Measurements from ENCODE around the gene ARHGEF18. TPM values are rescaled to one million over a fixed set of nuclear protein-coding genes. Genes with fewer than 3 reads are reported as not detected.

The ARHGEF18 gene
- total and polyA plus RNA-seq, 2 experiments from 2014 or later = 12.8 to 47.6 TPM

DNA sequence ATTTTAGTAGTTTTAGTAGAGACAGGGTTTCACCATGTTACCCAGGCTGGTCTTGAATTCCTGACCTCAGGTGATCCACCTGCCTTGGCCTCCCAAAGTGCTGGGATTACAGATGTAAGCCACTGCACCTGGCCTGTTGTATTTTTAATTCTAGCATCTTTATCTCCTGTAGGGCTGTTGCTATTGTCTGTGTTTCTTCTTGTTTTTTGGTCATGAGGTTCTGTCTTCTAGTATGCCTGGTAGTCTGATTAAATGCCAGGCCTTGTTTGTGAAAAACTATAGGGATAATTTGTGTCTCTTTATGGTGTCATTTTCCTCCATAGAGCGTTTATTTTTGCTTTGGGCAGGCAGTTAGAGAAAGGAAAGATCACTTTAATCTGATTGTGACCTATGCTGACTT lies 3.1 kb downstream of the ARHGEF18 start (continued):
- TF ChIP-seq, protein P1, sequence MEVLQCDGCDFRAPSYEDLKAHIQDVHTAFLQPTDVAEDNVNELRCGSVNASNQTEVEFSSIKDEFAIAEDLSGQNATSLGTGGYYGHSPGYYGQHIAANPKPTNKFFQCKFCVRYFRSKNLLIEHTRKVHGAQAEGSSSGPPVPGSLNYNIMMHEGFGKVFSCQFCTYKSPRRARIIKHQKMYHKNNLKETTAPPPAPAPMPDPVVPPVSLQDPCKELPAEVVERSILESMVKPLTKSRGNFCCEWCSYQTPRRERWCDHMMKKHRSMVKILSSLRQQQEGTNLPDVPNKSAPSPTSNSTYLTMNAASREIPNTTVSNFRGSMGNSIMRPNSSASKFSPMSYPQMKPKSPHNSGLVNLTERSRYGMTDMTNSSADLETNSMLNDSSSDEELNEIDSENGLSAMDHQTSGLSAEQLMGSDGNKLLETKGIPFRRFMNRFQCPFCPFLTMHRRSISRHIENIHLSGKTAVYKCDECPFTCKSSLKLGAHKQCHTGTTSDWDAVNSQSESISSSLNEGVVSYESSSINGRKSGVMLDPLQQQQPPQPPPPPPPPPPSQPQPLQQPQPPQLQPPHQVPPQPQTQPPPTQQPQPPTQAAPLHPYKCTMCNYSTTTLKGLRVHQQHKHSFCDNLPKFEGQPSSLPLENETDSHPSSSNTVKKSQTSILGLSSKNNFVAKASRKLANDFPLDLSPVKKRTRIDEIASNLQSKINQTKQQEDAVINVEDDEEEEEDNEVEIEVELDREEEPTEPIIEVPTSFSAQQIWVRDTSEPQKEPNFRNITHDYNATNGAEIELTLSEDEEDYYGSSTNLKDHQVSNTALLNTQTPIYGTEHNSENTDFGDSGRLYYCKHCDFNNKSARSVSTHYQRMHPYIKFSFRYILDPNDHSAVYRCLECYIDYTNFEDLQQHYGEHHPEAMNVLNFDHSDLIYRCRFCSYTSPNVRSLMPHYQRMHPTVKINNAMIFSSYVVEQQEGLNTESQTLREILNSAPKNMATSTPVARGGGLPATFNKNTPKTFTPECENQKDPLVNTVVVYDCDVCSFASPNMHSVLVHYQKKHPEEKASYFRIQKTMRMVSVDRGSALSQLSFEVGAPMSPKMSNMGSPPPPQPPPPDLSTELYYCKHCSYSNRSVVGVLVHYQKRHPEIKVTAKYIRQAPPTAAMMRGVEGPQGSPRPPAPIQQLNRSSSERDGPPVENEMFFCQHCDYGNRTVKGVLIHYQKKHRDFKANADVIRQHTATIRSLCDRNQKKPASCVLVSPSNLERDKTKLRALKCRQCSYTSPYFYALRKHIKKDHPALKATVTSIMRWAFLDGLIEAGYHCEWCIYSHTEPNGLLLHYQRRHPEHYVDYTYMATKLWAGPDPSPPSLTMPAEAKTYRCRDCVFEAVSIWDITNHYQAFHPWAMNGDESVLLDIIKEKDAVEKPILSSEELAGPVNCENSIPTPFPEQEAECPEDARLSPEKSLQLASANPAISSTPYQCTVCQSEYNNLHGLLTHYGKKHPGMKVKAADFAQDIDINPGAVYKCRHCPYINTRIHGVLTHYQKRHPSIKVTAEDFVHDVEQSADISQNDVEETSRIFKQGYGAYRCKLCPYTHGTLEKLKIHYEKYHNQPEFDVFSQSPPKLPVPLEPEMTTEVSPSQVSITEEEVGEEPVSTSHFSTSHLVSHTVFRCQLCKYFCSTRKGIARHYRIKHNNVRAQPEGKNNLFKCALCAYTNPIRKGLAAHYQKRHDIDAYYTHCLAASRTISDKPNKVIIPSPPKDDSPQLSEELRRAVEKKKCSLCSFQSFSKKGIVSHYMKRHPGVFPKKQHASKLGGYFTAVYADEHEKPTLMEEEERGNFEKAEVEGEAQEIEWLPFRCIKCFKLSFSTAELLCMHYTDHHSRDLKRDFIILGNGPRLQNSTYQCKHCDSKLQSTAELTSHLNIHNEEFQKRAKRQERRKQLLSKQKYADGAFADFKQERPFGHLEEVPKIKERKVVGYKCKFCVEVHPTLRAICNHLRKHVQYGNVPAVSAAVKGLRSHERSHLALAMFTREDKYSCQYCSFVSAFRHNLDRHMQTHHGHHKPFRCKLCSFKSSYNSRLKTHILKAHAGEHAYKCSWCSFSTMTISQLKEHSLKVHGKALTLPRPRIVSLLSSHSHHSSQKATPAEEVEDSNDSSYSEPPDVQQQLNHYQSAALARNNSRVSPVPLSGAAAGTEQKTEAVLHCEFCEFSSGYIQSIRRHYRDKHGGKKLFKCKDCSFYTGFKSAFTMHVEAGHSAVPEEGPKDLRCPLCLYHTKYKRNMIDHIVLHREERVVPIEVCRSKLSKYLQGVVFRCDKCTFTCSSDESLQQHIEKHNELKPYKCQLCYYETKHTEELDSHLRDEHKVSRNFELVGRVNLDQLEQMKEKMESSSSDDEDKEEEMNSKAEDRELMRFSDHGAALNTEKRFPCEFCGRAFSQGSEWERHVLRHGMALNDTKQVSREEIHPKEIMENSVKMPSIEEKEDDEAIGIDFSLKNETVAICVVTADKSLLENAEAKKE (CRISPR knock-in tag; IDR thresholded peaks at IDR 0.05) = no peak
- TF ChIP-seq ZNF331 (CRISPR knock-in tag; IDR thresholded peaks at IDR 0.05; ENCODE audit: low read depth) (no peak), NANOG (IDR thresholded peaks at IDR 0.05; ENCODE audit: borderline replicate concordance) (no peak), ZNF114 (CRISPR knock-in tag; IDR thresholded peaks at IDR 0.05) (no peak), CREB1 (CRISPR knock-in tag; IDR thresholded peaks at IDR 0.05; ENCODE audit: low read depth) (no peak), EZH2phosphoT487 (IDR thresholded peaks at IDR 0.05; ENCODE audit: unreplicated experiment) (no peak)
- TF ChIP-seq, protein P2, sequence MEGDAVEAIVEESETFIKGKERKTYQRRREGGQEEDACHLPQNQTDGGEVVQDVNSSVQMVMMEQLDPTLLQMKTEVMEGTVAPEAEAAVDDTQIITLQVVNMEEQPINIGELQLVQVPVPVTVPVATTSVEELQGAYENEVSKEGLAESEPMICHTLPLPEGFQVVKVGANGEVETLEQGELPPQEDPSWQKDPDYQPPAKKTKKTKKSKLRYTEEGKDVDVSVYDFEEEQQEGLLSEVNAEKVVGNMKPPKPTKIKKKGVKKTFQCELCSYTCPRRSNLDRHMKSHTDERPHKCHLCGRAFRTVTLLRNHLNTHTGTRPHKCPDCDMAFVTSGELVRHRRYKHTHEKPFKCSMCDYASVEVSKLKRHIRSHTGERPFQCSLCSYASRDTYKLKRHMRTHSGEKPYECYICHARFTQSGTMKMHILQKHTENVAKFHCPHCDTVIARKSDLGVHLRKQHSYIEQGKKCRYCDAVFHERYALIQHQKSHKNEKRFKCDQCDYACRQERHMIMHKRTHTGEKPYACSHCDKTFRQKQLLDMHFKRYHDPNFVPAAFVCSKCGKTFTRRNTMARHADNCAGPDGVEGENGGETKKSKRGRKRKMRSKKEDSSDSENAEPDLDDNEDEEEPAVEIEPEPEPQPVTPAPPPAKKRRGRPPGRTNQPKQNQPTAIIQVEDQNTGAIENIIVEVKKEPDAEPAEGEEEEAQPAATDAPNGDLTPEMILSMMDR (conservative IDR thresholded peaks at IDR 0.05; ENCODE audit: low read depth in 2 of 2) = no peak

GRCh38 chr19:7355151-7355820 lies 6.5 kb downstream of the ARHGEF18 start:
- Histone ChIP-seq H3K27ac (ENCODE audit: low read depth) (no peak overlapping the region), H2AFZ (no peak overlapping the region), H4K20me1 (replicated peaks; ENCODE audit: insufficient read depth) (no peaks in the 10 kb centered on the region), H3K27me3 (ENCODE audit: insufficient read depth) (no peaks in the 10 kb centered on the region), H3K4me1 (ENCODE audit: insufficient read depth) (no peaks in the 10 kb centered on the region), H3K79me2 (replicated peaks; ENCODE audit: insufficient read depth) (no peaks in the 10 kb centered on the region), H3K4me2 (no peak overlapping the region), H3K36me3 (ENCODE audit: insufficient read depth) (no peaks in the 10 kb centered on the region), H3K9me2 (ENCODE audit: insufficient read depth) (0 out of 2 replicates have a peak, but pooled peaks cover 5% of the 10 kb centered on the region), H3F3A (replicated peaks; ENCODE audit: low read depth) (no peaks in the 10 kb centered on the region), H3K4me3 (no peak overlapping the region)
- ATAC-seq (peak; percentile 40; the same call in 2 of the 3 replicates), DNase-seq (ENCODE audit: low spot score) (no peak)
- no peak overlapping the region for H3K4me3 Mint-ChIP-seq
- H3K36me3 Mint-ChIP-seq (ENCODE audit: low read depth) = peaks cover 5% of the 10 kb centered on the region; the same call in 2 of the 3 replicates
- H3K4me1 Mint-ChIP-seq = no peaks in the 10 kb centered on the region
- H3K27ac Mint-ChIP-seq = no peak overlapping the region
- peaks cover 27% of the 10 kb centered on the region for H3K9me3 Mint-ChIP-seq
- H3K27me3 Mint-ChIP-seq (ENCODE audit: insufficient read depth, low read depth, poor library complexity) = peaks cover 9% of the 10 kb centered on the region
- TF ChIP-seq, protein P1 (CRISPR knock-in tag; IDR thresholded peaks at IDR 0.05) = no peak
- TF ChIP-seq CREB1 (CRISPR knock-in tag; IDR thresholded peaks at IDR 0.05; ENCODE audit: low read depth) = no peak
